ENCODE results near the gene KCTD16.

- TF ChIP-seq REST (IDR thresholded peaks at IDR 0.05; ENCODE audit: unreplicated experiment) (no peak), CTCF (conservative IDR thresholded peaks at IDR 0.05; ENCODE audit: low read depth in 2 of 2) (no peak), POLR2AphosphoS5 (IDR thresholded peaks at IDR 0.05; ENCODE audit: low read depth) (no peak), CREB1 (CRISPR knock-in tag; IDR thresholded peaks at IDR 0.05; ENCODE audit: low read depth) (no peak), EZH2phosphoT487 (IDR thresholded peaks at IDR 0.05; ENCODE audit: unreplicated experiment) (no peak), EZH2 (IDR thresholded peaks at IDR 0.05; ENCODE audit: low read depth, unreplicated experiment) (no peak)
Observed at GRCh38 chr5:144473650-144474049, 303.0 kb downstream of the KCTD16 start.
